GOT3 (cell line): ENCODE data around the gene COL25A1.
"Not testable (repeated sequence)": the region's sequence is repeated elsewhere in the genome, so short reads cannot be mapped to it uniquely, and the experiment has no call there.

Source experiments
- DNase-seq: peaks from one replicate; lab custom pipeline; 2025; ENCODE audit warnings: mixed read lengths; lab: John Stamatoyannopoulos, UW

The COL25A1 gene

DNA sequence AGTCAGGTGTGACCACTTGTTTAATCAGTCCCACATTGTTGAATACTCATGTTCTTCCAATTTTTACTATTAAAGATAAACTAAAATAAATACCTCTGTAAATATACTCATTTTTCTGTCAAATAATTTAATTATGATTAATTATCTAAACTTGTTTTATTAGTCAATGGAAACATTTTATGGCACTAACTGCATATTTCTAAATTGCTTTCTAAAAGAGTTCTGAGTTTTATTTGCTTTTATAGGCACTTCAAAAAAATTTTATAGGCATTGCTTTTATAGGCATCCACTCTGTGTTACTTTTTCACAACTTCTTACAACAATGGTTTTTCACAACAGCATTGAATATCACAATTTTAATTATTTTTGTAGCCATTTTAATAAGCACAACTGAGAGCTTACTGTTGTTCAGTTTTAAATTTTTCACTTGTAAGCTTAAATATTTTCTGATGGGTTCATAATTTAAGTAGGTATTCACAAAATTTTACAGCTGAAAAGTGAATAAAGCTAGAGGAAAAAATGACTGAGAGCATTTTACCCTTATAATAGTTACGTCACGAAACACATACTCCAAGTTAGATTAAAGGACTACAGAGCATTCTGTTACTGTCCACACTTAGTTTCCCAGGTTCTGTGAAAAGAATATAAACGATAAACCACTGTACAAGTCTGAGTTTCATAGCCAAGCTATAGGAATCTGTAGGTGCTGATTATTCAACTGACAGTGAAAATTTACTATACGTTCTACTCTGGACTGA, 398.8 kb downstream of the COL25A1 start:
- no peak for DNase-seq

DNA sequence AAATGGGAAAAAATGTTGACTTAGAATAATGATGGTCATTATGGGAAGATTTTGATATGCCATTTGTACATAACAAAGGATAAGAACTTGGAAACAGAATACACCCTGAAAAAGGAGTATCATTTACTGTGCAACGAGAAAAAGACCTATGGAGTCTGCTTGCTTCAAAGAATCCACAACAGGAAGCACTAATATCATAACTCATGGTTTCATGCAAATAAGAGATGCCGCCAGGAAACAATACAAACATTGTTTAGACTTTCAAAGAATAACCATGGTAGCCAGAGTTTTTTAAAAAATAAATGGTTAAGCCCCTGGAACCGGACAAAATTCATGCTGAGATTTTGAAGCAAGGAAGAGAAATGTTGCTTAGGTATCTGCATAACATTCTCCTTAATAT, 399.7 kb downstream of the COL25A1 start:
- no peak for DNase-seq

DNA sequence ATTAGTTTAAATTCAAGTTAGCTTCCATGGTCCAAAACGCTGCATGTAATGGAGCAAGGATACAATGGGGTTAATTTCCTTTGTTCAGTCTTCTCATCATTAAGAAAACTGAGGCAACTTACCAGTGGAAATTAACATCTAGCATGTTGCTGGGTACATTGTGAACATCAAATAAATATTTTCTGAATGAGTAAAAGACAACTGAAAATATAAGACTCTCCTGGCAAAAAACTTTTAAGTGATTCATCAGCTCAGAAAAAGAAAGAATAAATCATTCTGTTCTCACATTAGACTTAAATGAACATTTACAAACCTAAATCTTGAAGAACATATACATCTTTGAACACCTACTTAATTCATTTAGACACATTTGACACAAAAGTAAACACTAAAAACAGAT, 401.2 kb downstream of the COL25A1 start:
- DNase-seq = no peak

DNA sequence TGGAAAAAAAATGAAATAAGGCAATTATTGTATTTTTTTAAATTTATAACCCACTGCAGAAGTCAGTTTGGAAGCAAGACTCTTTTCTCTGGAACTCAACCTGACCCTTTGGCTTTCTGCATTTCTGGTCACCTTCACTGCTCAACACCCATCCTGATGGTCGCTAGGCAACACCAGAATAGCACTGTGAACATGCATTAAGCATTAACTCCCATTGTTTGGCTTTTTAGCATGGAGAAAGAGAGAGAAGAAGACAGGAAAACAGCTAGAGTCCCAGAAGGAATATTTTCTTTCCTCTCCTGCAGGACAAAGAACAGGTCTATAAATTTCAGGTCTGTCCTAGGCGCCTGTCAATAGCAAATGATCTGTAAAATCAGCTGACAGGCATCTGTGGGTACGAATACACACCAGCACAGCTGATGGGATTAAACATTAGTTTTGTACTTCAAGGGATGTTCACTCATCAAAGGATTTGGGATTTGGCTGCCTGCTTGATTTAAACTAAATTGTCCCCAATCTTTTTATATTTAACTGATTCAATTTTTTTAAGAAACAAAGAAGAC, 402.4 kb downstream of the COL25A1 start:
- no peak for DNase-seq

DNA sequence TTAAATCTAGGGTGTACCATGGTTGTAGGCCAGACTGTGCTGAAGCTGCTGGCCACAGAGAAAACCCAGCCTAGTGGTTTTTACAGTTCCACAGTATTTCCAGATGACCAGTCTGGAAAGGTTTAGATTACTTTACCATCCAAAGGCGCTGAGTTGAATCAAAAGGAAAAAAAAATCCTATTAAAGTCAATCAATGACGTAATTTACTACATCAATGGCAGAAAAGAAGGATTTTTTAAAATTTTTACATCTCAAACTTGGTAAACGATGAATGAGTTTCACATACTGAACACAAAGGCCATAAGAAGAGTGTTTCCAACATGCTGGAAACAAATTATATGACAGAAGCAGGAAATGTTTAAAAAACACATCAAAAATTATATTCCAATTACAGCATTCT, 409.0 kb downstream of the COL25A1 start:
- DNase-seq = no peak

DNA sequence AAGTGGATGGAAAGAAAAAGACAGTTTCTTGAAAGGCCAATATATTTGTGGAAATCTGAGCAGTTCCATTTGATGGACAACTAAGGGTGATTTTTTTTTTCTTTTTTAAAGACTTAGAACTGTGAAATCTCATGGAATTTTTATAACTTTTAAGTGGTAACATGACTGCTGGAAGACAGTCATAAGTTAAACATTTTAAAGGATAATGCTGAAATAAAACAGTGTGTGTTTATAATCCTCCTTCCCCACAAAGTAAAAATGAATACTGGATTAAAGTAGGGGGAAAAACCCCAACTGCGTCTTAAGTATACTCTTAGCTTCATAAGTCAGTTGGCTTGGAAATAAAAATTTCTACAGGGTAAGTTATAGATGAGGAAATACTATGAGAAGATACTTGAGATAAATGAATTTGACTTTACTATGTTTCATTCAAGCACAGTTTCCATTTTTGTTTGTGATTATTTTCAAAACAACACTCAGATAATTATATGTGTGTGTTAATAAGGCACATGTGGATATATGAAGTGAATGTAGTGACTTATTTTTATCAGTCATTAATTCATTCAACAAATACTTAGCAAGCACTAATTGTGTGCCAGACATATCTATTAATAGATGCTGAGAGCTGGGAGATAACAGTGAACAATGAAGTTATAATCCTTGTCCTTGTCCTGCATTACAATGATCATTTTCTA, 410.4 kb downstream of the COL25A1 start:
- no peak for DNase-seq

DNA sequence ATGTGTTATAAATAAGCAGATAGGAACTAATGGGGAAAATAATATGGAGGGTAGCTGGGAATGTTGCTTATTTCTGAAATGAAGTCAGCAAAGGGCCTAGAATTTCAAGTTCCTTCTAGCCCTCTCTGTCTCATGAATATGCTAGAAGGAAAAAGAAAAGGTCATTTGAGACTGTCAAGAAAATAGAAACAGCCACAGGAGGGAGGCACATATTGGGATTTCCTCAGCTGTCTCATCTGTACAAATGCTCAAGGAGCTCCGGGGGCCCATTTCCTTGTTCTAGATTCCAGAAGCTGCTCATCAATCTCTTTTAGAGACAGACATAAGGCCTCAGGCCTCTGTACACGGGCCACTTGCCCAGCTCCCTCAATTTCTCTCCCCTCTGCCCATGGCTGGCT, 412.0 kb downstream of the COL25A1 start:
- DNase-seq = no peak

DNA sequence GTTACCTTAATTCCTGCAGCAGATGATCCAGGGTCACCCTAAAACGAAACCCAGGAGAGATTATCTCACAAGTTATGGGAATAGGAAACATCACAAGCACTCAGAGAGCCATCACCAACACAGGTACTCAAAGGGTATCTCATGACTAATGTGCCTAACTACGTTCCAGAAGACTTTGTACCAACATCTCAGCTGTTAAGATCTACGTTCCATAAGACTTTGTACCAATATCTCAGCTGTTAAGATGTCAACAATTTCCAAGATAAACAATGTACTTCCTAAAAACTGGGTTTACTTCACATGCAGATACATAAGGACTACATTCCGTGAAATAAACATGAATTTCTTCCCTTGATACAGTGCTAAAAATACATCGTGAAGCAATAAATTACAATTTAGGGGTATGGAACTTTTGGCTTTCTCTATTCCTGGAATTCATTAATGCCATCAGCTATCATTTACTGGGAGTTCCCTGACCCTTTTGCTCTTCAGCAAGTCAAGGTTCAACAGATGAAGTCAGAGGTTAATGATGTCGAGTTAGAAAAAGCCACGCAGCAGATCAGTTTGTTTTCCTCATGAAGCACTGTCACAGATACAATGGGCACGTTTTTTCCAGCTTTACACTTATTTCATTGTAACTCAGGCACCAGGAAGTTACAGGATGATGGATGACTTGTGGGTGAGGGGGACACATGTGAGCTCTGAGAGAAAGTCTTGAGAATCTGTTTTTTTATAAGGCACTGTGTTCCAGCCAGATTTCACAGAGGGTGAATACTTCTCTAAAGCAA, 412.6 kb downstream of the COL25A1 start:
- DNase-seq = no peak

DNA sequence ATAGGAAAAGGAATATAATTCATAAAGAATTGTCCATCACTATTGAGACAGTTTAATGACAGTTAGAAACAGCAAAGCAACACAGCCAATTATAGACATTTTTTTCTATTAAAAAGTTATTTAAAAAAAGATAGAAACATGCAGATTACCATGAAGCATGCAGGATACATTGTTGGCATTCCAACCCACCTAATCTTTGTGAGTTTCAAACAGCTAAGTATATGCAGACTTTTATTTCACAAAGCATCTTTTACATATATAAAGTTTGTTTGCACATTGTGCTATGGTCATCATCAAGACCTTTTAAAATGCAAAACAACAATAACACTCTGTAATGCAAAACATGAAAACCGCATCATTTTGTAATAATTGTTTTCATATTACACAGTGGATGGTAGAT, 413.7 kb downstream of the COL25A1 start:
- no peak for DNase-seq

DNA sequence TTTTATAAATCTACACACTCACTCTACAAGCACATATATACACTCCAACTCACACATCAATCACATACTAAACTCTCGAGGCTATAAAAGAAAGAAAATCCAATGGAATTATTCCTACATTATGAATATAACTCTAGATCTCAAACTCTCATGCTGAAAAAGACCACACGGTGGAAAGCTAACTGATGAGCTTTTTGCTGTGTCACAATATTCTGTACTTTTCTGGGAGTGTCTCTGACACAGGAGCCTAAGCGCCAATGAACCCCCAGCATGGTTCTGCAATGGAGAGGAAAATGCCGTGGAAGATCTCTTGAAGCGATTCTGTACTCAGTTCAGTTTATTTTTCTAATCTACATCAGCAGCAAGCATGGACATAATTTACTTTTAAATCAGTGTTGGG, 415.4 kb downstream of the COL25A1 start:
- no peak for DNase-seq

DNA sequence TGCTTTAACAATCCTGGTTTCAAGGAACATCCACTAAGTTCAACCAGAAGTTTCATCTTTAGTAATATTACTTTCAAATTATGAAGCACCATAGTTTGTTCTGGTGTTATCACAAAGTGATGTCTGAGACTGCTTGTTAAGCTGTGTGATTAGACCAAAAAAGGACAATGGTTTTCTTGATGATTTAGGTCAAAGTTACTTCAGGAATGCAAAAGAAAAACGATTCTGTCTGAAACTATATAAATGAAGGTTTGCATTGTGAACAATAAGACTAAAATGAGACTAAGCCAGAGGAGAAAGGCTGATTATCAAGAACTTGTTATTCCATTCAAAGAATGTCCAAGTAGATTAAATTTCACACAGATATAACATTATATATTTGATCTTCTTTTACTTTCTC, 417.2 kb downstream of the COL25A1 start:
- DNase-seq = no peak

DNA sequence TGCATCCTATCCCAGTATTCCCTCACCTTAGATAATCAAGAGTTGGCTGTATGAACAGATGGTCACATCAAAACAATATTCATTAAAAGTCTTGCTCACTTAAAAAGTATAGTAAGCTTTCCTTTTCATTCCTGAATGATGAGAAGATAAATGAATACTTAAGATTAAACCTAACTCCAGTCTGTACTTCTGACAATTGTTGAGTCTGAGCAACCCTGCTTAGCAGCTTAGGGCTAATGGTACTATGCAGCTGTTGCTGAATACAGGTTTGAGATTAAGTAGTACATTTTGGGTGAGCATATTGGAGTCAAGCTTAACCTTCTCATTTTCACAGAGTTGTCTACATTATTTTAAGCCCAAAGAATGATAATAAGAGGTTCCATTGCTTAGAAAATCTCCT, 417.9 kb downstream of the COL25A1 start:
- no peak for DNase-seq

DNA sequence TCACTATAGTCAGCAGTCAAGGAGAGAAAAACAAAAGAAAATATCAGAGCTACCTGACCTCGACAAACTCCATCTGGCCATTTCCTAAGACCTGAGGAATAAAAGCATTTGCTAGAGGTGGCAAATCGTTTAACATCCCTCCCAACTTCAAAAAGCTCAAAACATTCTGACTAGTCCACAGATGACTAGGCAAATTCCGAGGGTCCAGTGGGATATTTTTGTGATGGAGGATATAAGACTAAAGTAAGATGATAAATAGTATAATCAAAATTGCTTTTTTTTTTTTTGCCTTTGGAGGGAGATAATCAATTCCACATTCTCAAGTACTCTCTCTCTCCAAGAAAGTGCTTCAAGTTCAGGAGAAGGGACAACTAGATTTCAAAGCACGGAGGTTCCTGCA, 420.5 kb downstream of the COL25A1 start:
- DNase-seq = no peak

DNA sequence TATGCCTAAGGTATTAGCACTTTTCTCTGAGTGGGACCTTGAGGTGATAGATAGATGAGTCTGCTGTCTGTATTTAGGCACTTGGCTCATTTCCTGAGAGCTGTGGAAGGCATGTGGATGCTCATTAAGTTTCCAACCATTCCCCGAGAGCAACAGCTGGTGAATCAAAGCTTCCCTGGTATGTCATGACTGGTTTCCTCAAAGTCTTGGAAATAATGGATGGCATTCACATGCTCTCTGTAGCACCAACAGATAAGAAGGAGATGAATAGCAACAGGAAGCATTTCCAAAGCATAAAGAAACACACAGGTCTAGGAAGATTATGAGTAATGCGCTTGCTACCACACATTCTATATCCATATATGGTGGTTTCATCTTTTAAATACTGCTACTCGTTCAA, 421.3 kb downstream of the COL25A1 start:
- DNase-seq = no peak

DNA sequence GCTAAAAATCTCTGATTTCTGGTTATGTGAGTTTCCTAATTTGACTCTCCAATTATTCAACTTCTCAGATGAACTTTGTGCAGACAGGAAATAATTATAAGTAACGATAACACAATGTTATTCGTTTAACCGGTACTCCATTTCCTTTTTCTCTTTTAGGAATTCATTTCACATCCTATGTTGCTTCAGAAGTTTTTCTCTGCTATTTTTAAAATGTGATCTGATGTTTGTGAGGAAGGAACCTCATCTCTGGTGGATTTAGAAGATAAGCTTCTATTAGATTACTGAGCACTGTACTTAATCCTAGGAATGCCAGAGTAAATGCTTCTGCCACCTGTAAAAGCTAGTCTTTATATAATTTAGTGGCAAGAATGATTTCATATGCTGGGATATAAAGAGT, 423.7 kb downstream of the COL25A1 start:
- no peak for DNase-seq

DNA sequence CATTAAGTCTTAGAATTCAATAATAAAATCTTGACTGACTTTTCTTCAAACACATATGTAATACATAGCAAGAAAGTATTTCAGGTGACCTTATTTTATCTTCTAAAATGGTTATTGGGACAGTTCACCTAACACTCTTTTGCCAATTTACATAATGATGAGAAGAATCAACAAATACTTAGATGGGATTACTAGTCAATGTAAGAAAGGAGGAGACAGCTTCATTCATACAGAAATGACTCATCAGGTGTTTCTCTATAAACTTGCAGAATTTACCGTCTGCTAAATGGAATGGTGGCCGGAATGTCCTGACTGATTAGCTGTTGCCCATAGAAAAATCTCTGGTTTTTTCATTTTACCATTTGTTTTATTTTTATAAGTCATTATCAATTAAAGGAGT, 424.6 kb downstream of the COL25A1 start:
- DNase-seq = no peak

DNA sequence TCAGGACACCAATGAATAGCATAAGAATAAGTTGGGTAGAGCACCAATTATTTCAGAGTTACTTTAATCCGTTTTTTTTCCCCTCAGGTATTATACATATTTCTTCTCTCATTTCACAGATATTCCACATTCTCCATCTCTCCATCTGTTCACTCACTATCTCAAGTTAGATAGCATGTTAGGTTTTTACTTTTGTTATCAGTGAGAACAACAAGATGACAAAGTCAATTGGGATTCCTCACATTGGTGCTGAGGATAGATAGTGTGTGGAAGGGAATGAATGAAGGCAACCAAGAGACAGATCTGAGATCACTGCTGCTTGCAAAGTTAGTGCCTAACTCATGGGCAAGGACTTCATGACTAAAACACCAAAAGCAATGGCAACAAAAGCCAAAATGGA, 427.7 kb downstream of the COL25A1 start:
- DNase-seq = no peak

DNA sequence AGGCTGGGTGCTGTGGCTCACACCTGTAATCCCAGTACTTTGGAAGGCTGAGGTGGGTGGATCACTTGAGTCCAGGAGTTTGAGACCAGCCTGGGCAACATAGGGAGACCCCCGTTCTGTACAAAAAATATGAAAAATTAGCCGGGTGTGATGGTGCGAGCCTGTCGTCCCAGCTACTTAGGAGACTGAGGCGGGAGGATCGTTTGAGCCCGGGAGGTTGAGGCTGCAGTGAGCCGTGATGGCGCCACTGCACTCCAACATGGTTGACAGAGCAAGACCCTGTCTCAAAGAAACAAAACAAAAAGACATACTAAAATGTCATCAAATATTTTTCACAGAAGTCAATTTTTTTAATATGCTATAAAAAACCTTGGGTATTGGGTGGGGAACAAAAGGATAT, 432.5 kb downstream of the COL25A1 start:
- DNase-seq = not testable (repeated sequence)

DNA sequence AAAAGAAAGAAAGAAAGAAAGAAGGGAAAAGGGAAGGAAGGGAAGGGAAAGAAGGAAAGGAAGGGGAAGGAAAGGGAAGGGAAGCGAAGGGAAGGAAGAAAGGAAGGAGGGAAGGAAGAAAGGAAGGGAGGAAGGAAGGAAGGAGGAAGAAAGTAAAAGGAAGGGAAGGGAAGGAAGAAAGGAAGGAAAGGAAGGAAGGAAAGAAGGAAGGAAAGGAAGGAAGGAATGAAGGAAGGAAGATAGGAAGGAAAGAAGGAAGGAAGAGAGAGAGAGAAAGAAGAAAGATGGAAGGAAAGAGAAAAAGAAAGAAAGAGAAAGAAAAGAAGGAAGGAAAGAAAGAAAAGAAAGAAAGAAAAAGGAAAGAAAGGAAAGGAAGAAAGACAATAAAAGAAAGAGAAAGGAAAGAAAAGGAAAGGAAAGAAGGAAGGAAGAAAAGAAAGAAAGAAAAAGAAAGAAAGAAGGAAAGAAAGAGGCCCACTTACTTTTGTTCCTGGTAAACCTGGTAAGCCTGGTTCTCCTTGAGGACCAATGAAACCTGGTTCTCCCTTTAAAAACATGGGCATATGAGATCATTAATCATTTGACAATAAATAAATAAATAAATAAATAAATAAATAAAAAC, 433.7 kb downstream of the COL25A1 start:
- DNase-seq = no peak

DNA sequence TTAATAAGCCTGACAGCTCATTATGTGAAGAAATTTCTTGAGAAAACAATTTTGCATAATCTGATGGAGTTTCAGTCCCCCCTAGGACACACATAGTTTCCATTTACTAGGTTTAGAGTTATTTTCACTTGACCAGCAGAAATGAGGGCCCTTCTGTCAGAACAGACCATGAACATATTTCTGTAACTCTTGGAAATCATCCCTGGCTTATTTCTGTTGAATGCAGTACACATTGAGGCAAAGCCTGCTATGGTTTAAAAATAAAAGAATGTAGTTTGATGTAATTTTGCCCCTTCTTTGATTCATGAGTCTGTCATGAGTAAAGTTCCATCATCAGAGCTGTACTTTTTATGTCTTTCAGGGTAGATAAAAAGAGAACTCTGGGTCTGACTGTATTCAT, 435.0 kb downstream of the COL25A1 start:
- no peak for DNase-seq

DNA sequence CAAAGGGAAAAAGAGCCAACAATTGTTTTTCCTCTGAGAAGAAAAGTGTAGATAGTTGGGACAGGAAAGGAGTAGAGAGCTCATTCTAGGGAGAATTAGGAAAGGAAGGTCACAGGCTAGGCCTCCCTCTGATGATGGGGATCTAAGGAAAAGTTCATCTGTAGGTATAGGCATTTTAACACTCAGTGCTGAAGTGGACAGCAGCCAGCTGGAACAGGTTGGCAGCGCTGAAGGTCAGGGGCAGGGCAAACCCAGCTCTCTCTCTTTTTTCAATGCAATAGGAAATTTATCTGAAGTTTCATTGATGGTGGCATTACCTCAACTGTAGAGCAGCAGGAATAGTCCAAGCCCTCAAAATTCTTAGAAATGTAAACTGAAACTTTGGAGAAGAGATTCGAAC, 441.1 kb downstream of the COL25A1 start:
- DNase-seq = no peak

DNA sequence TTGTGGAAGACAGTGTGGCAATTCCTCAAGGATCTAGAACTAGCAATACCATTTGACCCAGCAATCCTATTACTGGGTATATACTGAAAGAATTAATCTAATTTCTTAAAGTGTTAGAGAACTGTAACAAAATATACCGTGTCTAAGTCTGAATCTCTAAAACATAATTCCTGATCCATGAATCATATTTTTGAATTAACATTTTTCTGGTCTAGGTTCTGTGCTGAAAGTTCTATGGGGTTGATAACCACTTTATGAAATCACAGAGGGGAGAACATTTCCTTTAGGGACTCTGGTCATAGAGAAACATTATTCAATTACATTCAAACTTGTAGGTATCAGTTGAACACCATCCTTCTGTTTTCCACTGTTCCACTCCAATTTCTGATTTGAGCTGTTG, 447.7 kb downstream of the COL25A1 start:
- DNase-seq = no peak
